Epithelial cell of proximal tubule (primary cell): ENCODE results near the gene MYF6. TPM values are rescaled to one million over a fixed set of nuclear protein-coding genes. Genes with fewer than 3 reads are reported as not detected.

Experiments used
- DNase-seq: peaks from one replicate; pipeline ENCODE4 v3.0.0-alpha.2; 2011; ENCODE audit warnings: low read depth
- H3K4me3 ChIP-seq: 2 replicates; pipeline ENCODE4 v1.5.1; 2011; ENCODE audit warnings: low read depth, mild to moderate bottlenecking, low read length
- CTCF ChIP-seq: conservative IDR thresholded peaks from 2 replicates; pipeline ENCODE4 v1.5.1; 2012; ENCODE audit warnings: low read depth, mild to moderate bottlenecking, low read length
- total RNA-seq: library from RNA; depleted of rRNA; stranded (reverse); fragments of >200 nt; gene quantifications from 2 replicates; pipeline ENCODE4 v1.2.3, GENCODE V29; 2015

MYF6 gene
- total RNA-seq, 1 donor from 2014 or later = not detected

- TF ChIP-seq CTCF = no peak
- DNase-seq = no peak
- H3K4me3 ChIP-seq = no peak overlapping the region
These were observed 4.4 kb downstream of the MYF6 start for GRCh38 chr12:80711866-80712265.

- no peak for TF ChIP-seq CTCF
- DNase-seq = no peak
- H3K4me3 ChIP-seq = no peak overlapping the region
These were observed 5.4 kb downstream of the MYF6 start for GRCh38 chr12:80712866-80713265.

- no peak for DNase-seq
- H3K4me3 ChIP-seq = no peak overlapping the region
These were observed 6.0 kb downstream of the MYF6 start for GRCh38 chr12:80713419-80713818.

GRCh38 chr12:80714055-80714454 lies 6.6 kb downstream of the MYF6 start:
- no peak for TF ChIP-seq CTCF
- DNase-seq = no peak
- H3K4me3 ChIP-seq = peak overlapping the region; percentile 44

More at GRCh38 chr12:80713419-80713818, 6.0 kb downstream of the MYF6 start:
- no peak for TF ChIP-seq CTCF

- TF ChIP-seq CTCF = no peak
- no peak overlapping the region for H3K4me3 ChIP-seq
- no peak for DNase-seq
These were observed 7.4 kb downstream of the MYF6 start for GRCh38 chr12:80714846-80715245.

GRCh38 chr12:80715713-80716249 lies 8.3 kb downstream of the MYF6 start:
- H3K4me3 ChIP-seq = no peak overlapping the region
- no peak for DNase-seq
- TF ChIP-seq CTCF = no peak

GRCh38 chr12:80716696-80717469 lies 9.4 kb downstream of the MYF6 start, which contains the start of gene MYF5:
MYF5 (plus strand) TSS chr12:80716912; CDS start chr12:80717064, 152 bp downstream.
- no peak for TF ChIP-seq CTCF
- no peak for DNase-seq
- no peak within 1 kb of the TSS for H3K4me3 ChIP-seq
